ENCODE data around the gene BANP. TPM values are rescaled to one million over a fixed set of nuclear protein-coding genes. Genes with fewer than 3 reads are reported as not detected.

Gene BANP
- total and polyA plus RNA-seq, 4 donors = 10.3 to 56.6 (median 20.1) TPM

DNA sequence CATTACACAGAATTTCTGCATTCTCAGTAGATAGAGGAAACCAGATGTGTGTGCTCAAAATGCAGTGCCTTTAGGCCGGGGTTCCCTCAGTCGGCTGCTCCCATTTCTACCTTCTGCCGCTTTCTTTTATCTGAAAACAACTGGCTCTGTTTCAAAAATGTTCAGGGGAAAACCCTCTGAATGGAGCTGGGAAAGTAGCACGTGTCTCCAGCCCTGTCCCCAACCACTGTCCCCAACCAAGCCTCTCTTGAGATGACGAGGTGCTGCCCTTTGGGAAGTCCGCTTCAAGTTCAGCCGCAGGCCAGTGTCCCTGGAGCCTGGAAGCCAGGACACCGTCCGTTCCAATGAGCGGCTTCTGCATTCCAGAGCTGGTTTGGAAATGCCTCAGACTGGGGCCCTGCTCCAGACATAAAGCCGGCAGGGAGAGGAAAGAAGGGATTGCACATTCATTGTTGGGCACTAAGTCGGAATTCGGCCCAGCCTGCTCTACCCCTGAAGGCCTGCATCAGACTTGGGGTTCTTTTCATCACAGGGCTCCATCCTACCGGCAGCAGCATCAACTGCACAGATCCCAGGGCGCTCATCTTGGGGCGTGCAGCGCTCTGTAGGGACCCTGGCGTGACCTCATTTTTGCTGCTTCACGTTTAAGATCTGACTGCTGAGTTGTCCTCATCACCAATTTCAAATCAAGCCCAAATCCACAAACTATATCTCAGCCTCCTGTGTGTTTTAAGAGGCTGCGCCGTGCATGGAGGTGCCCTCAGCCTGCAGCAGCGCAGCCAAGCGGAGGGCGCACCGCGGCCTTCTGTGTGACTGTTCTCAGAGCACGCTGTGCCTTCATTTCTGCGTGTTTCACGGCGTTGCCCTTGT is 111.3 kb downstream of the BANP start:
- Histone ChIP-seq H3K27me3 (ENCODE audit: control insufficient read depth in 3 of 3, insufficient read depth in 3 of 3, low read length in 2 of 3) (no peaks in the 10 kb centered on the region), H3K27ac (ENCODE audit: low read depth in 1 of 2, low read length in 1 of 2) (no peak overlapping the region), H3K9me3 (ENCODE audit: control insufficient read depth in 4 of 4, insufficient read depth in 3 of 4, low read length in 3 of 4) (no peaks in the 10 kb centered on the region), H3K9ac (ENCODE audit: insufficient read depth in 1 of 2, low read length in 2 of 2) (no peak overlapping the region), H3K36me3 (ENCODE audit: control insufficient read depth in 4 of 4, insufficient read depth in 4 of 4, low read length in 4 of 4) (peaks cover 0 to 30% (median 3%) of the 10 kb centered on the region in 4 donors), H3K4me3 (no peak overlapping the region), H3K4me1 (ENCODE audit: control insufficient read depth in 5 of 5, insufficient read depth in 5 of 5, low read length in 5 of 5) (peaks cover 2 to 18% (median 15%) of the 10 kb centered on the region in 5 donors)
- peak; percentile 51 to 67 (median 57) for DNase-seq
- 74 to 81% methylated on average over 30 of the region's 30 CpGs for WGBS, 2 donors
- no peak for ATAC-seq (ENCODE audit: insufficient read depth, low FRiP score)
- TF ChIP-seq, protein P1, sequence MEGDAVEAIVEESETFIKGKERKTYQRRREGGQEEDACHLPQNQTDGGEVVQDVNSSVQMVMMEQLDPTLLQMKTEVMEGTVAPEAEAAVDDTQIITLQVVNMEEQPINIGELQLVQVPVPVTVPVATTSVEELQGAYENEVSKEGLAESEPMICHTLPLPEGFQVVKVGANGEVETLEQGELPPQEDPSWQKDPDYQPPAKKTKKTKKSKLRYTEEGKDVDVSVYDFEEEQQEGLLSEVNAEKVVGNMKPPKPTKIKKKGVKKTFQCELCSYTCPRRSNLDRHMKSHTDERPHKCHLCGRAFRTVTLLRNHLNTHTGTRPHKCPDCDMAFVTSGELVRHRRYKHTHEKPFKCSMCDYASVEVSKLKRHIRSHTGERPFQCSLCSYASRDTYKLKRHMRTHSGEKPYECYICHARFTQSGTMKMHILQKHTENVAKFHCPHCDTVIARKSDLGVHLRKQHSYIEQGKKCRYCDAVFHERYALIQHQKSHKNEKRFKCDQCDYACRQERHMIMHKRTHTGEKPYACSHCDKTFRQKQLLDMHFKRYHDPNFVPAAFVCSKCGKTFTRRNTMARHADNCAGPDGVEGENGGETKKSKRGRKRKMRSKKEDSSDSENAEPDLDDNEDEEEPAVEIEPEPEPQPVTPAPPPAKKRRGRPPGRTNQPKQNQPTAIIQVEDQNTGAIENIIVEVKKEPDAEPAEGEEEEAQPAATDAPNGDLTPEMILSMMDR (IDR thresholded peaks at IDR 0.05; ENCODE audit: control extremely low read depth, extremely low read depth) = no peak

DNA sequence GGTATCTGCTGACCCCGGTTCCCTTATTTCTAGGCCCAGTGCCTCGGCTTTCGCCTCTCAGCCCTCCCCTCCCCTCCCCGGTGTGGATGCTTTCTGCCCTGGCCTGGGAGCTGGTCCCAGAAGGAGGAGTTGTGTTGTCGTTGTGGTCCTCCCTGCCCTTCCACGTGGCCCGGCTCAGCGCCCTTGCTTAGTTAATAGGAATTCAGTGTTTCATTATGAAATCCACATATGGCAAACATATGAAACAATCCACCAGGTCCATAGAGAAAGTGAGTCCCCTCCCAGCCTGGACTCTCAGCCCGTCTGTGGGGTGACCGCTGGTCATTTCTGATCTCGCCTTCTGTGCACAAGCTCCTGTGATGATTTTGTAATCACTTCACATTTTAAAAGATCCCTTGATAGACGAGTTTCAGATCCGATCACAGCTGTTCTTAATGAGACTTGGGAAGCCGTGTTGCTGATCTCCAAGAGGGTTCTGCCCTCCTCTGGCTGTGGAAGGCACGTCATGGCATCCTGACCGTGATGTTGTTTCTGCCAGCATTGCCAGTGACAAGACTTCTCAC is 112.1 kb downstream of the BANP start:
- 80 to 90% methylated on average over 16 of the region's 16 CpGs for WGBS, 2 donors
- ATAC-seq (ENCODE audit: insufficient read depth, low FRiP score) (no peak), DNase-seq (peak; percentile 52 to 64 (median 60))

DNA sequence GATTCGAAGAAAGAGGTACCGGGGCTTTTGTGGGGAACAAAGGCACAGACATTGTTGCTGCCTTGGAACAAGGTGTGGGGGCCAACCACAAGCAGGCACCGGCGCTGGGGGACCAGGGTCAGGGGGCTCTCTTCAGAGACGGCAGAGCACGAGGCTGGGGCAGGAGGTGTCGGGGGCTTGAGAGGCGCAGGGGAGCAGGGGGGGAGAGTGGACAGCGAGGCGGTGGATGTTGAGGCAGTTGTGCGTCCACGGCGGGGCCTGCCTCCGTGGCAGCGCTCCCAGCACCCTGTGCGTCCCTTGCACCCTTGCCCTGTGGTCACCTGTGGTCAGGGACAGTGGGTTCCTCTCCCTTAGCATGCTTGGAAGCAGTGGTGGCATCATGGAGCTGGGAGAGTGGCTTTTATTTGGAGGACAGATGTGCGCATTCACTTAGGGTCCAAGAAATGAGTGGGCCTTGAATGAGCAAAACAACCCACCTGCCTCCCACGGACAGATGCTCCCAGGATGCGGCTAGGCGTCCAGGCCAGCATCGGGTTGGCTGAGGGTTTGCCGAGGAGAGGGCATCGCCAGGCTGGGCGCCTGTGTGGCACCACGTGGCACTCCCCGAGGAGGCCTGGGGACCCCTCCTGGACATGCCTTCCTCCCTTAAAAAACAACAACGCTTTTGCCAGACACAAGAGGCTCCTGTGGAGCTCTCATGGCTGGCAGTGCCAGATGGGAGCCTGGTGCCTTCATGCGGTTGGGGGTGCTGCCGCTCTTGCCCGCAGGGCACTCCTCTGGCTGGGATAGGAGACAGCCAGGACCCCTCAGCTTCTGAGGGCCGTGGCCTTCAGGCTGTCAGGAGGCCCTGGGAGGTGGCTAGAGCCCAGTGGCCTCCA is 113.0 kb downstream of the BANP start:
- Histone ChIP-seq H3K36me3 (ENCODE audit: control insufficient read depth in 4 of 4, insufficient read depth in 4 of 4, low read length in 4 of 4) (peaks cover 0 to 25% (median 3%) of the 10 kb centered on the region in 4 donors), H3K9ac (ENCODE audit: insufficient read depth in 1 of 2, low read length in 2 of 2) (no peak overlapping the region), H3K4me3 (no peak overlapping the region), H3K27ac (ENCODE audit: low read depth in 1 of 2, low read length in 1 of 2) (no peak overlapping the region), H3K9me3 (ENCODE audit: control insufficient read depth in 4 of 4, insufficient read depth in 3 of 4, low read length in 3 of 4) (no peaks in the 10 kb centered on the region), H3K27me3 (ENCODE audit: control insufficient read depth in 3 of 3, insufficient read depth in 3 of 3, low read length in 2 of 3) (no peaks in the 10 kb centered on the region), H3K4me1 (ENCODE audit: control insufficient read depth in 5 of 5, insufficient read depth in 5 of 5, low read length in 5 of 5) (peaks cover 2 to 18% (median 15%) of the 10 kb centered on the region in 5 donors)
- ATAC-seq (ENCODE audit: insufficient read depth, low FRiP score) = no peak
- no peak for DNase-seq
- TF ChIP-seq, protein P1 (IDR thresholded peaks at IDR 0.05; ENCODE audit: control extremely low read depth, extremely low read depth) = no peak
- WGBS, 2 donors = 98% methylated on average over 31 of the region's 31 CpGs

More for the DNA sequence above, 112.1 kb downstream of the BANP start:
- H3K4me1 ChIP-seq (ENCODE audit: control insufficient read depth in 5 of 5, insufficient read depth in 5 of 5, low read length in 5 of 5) = peaks cover 2 to 18% (median 15%) of the 10 kb centered on the region in 5 donors
- no peak overlapping the region for H3K4me3 ChIP-seq
- H3K36me3 ChIP-seq (ENCODE audit: control insufficient read depth in 4 of 4, insufficient read depth in 4 of 4, low read length in 4 of 4) = peaks cover 0 to 25% (median 3%) of the 10 kb centered on the region in 4 donors
- no peaks in the 10 kb centered on the region for H3K9me3 ChIP-seq (ENCODE audit: control insufficient read depth in 4 of 4, insufficient read depth in 3 of 4, low read length in 3 of 4)
- TF ChIP-seq, protein P1 (IDR thresholded peaks at IDR 0.05; ENCODE audit: control extremely low read depth, extremely low read depth) = no peak
- H3K27ac ChIP-seq (ENCODE audit: low read depth in 1 of 2, low read length in 1 of 2) = no peak overlapping the region
- no peak overlapping the region for H3K9ac ChIP-seq (ENCODE audit: insufficient read depth in 1 of 2, low read length in 2 of 2)
- H3K27me3 ChIP-seq (ENCODE audit: control insufficient read depth in 3 of 3, insufficient read depth in 3 of 3, low read length in 2 of 3) = no peaks in the 10 kb centered on the region

Measured in lung (tissue), 12 donors.